CD4-positive, CD25-positive, alpha-beta regulatory T cell (primary cell): ENCODE results near the gene TBKBP1. TPM values are rescaled to one million over a fixed set of nuclear protein-coding genes. Genes with fewer than 3 reads are reported as not detected.

Source experiments
- ATAC-seq, 2 donors: fragments of 150-1000 bp; cut with Tn5 transposase; one replicate each; pipeline ENCODE4 v1.10.0; 2021; ENCODE audit warnings: low read depth in 2 of 2, moderate number of reproducible peaks in 2 of 2, moderate library complexity in 1 of 2
- DNase-seq, 3 donors: peaks; one replicate each; pipeline versions ENCODE4 v3.0.0 to v3.0.0-alpha.2; 2012 to 2022; ENCODE audit warnings: mixed read lengths in 1 of 3
- H3K27ac ChIP-seq: one replicate; pipeline ENCODE4 v1.7.0; 2013; ENCODE audit warnings: mild to moderate bottlenecking, low read length; ENCODE audit not compliant: insufficient read depth, poor library complexity, severe bottlenecking
- H3K27me3 ChIP-seq: one replicate; pipeline ENCODE4 v1.7.0; 2013; ENCODE audit warnings: low read length; ENCODE audit not compliant: control insufficient read depth, insufficient read depth
- H3K36me3 ChIP-seq: one replicate; pipeline ENCODE4 v1.7.0; 2013; ENCODE audit warnings: mild to moderate bottlenecking, low read length, moderate library complexity; ENCODE audit not compliant: control insufficient read depth, insufficient read depth
- H3K4me1 ChIP-seq: 2 replicates; pipeline ENCODE4 v1.7.0; 2013; ENCODE audit warnings: mild to moderate bottlenecking, low read length; ENCODE audit not compliant: insufficient read depth, control insufficient read depth, poor library complexity, severe bottlenecking
- H3K4me3 ChIP-seq: one replicate; pipeline ENCODE4 v1.7.0; 2013; ENCODE audit warnings: low read depth, mild to moderate bottlenecking, low read length, moderate library complexity
- H3K9me3 ChIP-seq, 2 experiments: 1 replicate in 1 of 2; 2 replicates in 1 of 2; pipeline ENCODE4 v1.7.0; 2013; ENCODE audit warnings: low read length in 2 of 2, mild to moderate bottlenecking in 1 of 2, moderate library complexity in 1 of 2; ENCODE audit not compliant: control insufficient read depth in 2 of 2
- H3K27ac Mint-ChIP-seq, 3 donors: one replicate each; pipeline ENCODE4 v1.8.0; 2020 to 2022; ENCODE audit warnings: mild to moderate bottlenecking in 3 of 3, mixed read lengths in 3 of 3, moderate library complexity in 2 of 3
- H3K27me3 Mint-ChIP-seq: one replicate; pipeline ENCODE4 v1.8.0; 2022; ENCODE audit warnings: mild to moderate bottlenecking, mixed read lengths
- H3K36me3 Mint-ChIP-seq: one replicate; pipeline ENCODE4 v1.8.0; 2020; ENCODE audit warnings: mixed read lengths
- H3K4me1 Mint-ChIP-seq, 4 donors: one replicate each; pipeline ENCODE4 v1.8.0; 2020 to 2022; ENCODE audit warnings: mixed read lengths in 4 of 4, mild to moderate bottlenecking in 1 of 4
- H3K4me3 Mint-ChIP-seq, 4 donors: one replicate each; pipeline ENCODE4 v1.8.0; 2020 to 2022; ENCODE audit warnings: mild to moderate bottlenecking in 4 of 4, mixed read lengths in 4 of 4, moderate library complexity in 3 of 4
- H3K9me3 Mint-ChIP-seq, 7 donors: one replicate each; pipeline ENCODE4 v1.8.0; 2020 to 2022; ENCODE audit warnings: mixed read lengths in 7 of 7, mild to moderate bottlenecking in 3 of 7, moderate library complexity in 2 of 7
- polyA plus RNA-seq, 4 donors: library from polyadenylated mRNA; unstranded; fragments of 300-500 nt; fragmentation: Illumina TruSeq; gene quantifications; one replicate each; pipeline ENCODE4 v1.2.3, GENCODE V29; 2021
- total RNA-seq: library from RNA; stranded (reverse); gene quantifications from one replicate; pipeline ENCODE4 v1.2.3, GENCODE V29; 2022

TBKBP1 gene
- total and polyA plus RNA-seq, 5 donors from 2014 or later = 0.11 to 6.1 (median 0.53) TPM

- Mint-ChIP-seq H3K9me3 (no peaks in the 10 kb centered on the region), H3K27me3 (peaks cover 5% of the 10 kb centered on the region), H3K36me3 (peaks cover under 1% of the 10 kb centered on the region), H3K4me3 (peak overlapping the region in 1 of 4 donors; percentile 22), H3K4me1 (peaks cover 4 to 49% (median 32%) of the 10 kb centered on the region in 4 donors), H3K27ac (peak overlapping the region in 2 of 3 donors; percentile 65 to 76)
- Histone ChIP-seq H3K27me3 (no peaks in the 10 kb centered on the region), H3K36me3 (no peaks in the 10 kb centered on the region), H3K4me1 (peaks cover 24% of the 10 kb centered on the region), H3K9me3 (no peaks in the 10 kb centered on the region), H3K4me3 (no peak overlapping the region), H3K27ac (no peak overlapping the region)
- ATAC-seq = no peak
- DNase-seq = peak in 1 of 3 donors; percentile 75
These were observed 20.9 kb downstream of the TBKBP1 start for GRCh38 chr17:47714773-47715396.

GRCh38 chr17:47715669-47716325 is 21.8 kb downstream of the TBKBP1 start:
- DNase-seq (no peak), ATAC-seq (no peak)
- H3K9me3 ChIP-seq = no peaks in the 10 kb centered on the region
- H3K4me1 Mint-ChIP-seq = peaks cover 4 to 58% (median 38%) of the 10 kb centered on the region in 4 donors
- H3K27ac Mint-ChIP-seq = peak overlapping the region in 1 of 3 donors; percentile 76
- H3K4me1 ChIP-seq = peaks cover 32% of the 10 kb centered on the region
- H3K36me3 Mint-ChIP-seq = no peaks in the 10 kb centered on the region
- no peaks in the 10 kb centered on the region for H3K36me3 ChIP-seq
- H3K4me3 ChIP-seq = no peak overlapping the region
- peak overlapping the region in 1 of 4 donors; percentile 22 for H3K4me3 Mint-ChIP-seq
- H3K27me3 Mint-ChIP-seq = peaks cover 14% of the 10 kb centered on the region
- no peak overlapping the region for H3K27ac ChIP-seq
- H3K27me3 ChIP-seq = no peaks in the 10 kb centered on the region
- no peaks in the 10 kb centered on the region for H3K9me3 Mint-ChIP-seq

GRCh38 chr17:47716375-47716774 is 22.4 kb downstream of the TBKBP1 start:
- no peak overlapping the region for H3K4me3 Mint-ChIP-seq
- Histone ChIP-seq H3K36me3 (no peaks in the 10 kb centered on the region), H3K4me3 (no peak overlapping the region), H3K27me3 (no peaks in the 10 kb centered on the region), H3K9me3 (no peaks in the 10 kb centered on the region), H3K4me1 (peaks cover 37% of the 10 kb centered on the region), H3K27ac (no peak overlapping the region)
- no peak for ATAC-seq
- no peaks in the 10 kb centered on the region for H3K9me3 Mint-ChIP-seq
- DNase-seq = no peak
- H3K27me3 Mint-ChIP-seq = peaks cover 16% of the 10 kb centered on the region
- H3K36me3 Mint-ChIP-seq = no peaks in the 10 kb centered on the region
- H3K27ac Mint-ChIP-seq = peak overlapping the region in 1 of 3 donors; percentile 41
- peaks cover 4 to 63% (median 42%) of the 10 kb centered on the region in 4 donors for H3K4me1 Mint-ChIP-seq

- no peak overlapping the region for H3K27ac ChIP-seq
- H3K27ac Mint-ChIP-seq = peak overlapping the region in 1 of 3 donors; percentile 12
- H3K36me3 ChIP-seq = no peaks in the 10 kb centered on the region
- peak overlapping the region in 1 of 4 donors; percentile 21 for H3K4me3 Mint-ChIP-seq
- H3K36me3 Mint-ChIP-seq = no peaks in the 10 kb centered on the region
- DNase-seq = no peak
- peaks cover 22% of the 10 kb centered on the region for H3K27me3 Mint-ChIP-seq
- H3K27me3 ChIP-seq = no peaks in the 10 kb centered on the region
- no peak for ATAC-seq
- no peaks in the 10 kb centered on the region for H3K9me3 Mint-ChIP-seq
- peaks cover 4 to 71% (median 47%) of the 10 kb centered on the region in 4 donors for H3K4me1 Mint-ChIP-seq
- H3K4me1 ChIP-seq = peaks cover 46% of the 10 kb centered on the region
- no peaks in the 10 kb centered on the region for H3K9me3 ChIP-seq
- no peak overlapping the region for H3K4me3 ChIP-seq
These were observed 23.3 kb downstream of the TBKBP1 start for GRCh38 chr17:47717261-47717697.

GRCh38 chr17:47717979-47718621 is 24.1 kb downstream of the TBKBP1 start:
- no peak for ATAC-seq
- Mint-ChIP-seq H3K4me3 (peak overlapping the region in 1 of 4 donors; percentile 21), H3K9me3 (no peaks in the 10 kb centered on the region), H3K4me1 (peaks cover 4 to 71% (median 51%) of the 10 kb centered on the region in 4 donors), H3K27me3 (peaks cover 28% of the 10 kb centered on the region), H3K27ac (peak overlapping the region in 2 of 3 donors; percentile 12 to 66), H3K36me3 (no peaks in the 10 kb centered on the region)
- no peaks in the 10 kb centered on the region for H3K9me3 ChIP-seq
- H3K27ac ChIP-seq = no peak overlapping the region
- H3K4me3 ChIP-seq = no peak overlapping the region
- no peak for DNase-seq
- peaks cover 47% of the 10 kb centered on the region for H3K4me1 ChIP-seq
- H3K36me3 ChIP-seq = no peaks in the 10 kb centered on the region
- H3K27me3 ChIP-seq = no peaks in the 10 kb centered on the region

- Histone ChIP-seq H3K4me3 (no peak overlapping the region), H3K4me1 (peaks cover 47% of the 10 kb centered on the region), H3K9me3 (no peaks in the 10 kb centered on the region), H3K27me3 (no peaks in the 10 kb centered on the region), H3K27ac (no peak overlapping the region), H3K36me3 (no peaks in the 10 kb centered on the region)
- H3K4me3 Mint-ChIP-seq = peak overlapping the region in 2 of 4 donors; percentile 4 to 61
- ATAC-seq = no peak
- H3K27me3 Mint-ChIP-seq = peaks cover 28% of the 10 kb centered on the region
- peaks cover 4 to 72% (median 51%) of the 10 kb centered on the region in 4 donors for H3K4me1 Mint-ChIP-seq
- no peaks in the 10 kb centered on the region for H3K9me3 Mint-ChIP-seq
- H3K27ac Mint-ChIP-seq = peak overlapping the region; percentile 8 to 50 (median 40)
- DNase-seq = no peak
- H3K36me3 Mint-ChIP-seq = no peaks in the 10 kb centered on the region
These were observed 24.9 kb downstream of the TBKBP1 start for GRCh38 chr17:47718634-47719405.

GRCh38 chr17:47719411-47720152 is 25.6 kb downstream of the TBKBP1 start:
- no peaks in the 10 kb centered on the region for H3K36me3 ChIP-seq
- H3K4me3 ChIP-seq = no peak overlapping the region
- DNase-seq (peak in 1 of 3 donors; percentile 68), ATAC-seq (peak; percentile 26 to 32)
- peaks cover 45% of the 10 kb centered on the region for H3K4me1 ChIP-seq
- H3K27me3 ChIP-seq = no peaks in the 10 kb centered on the region
- peaks cover 28% of the 10 kb centered on the region for H3K27me3 Mint-ChIP-seq
- H3K9me3 ChIP-seq = no peaks in the 10 kb centered on the region
- H3K4me1 Mint-ChIP-seq = peaks cover 4 to 65% (median 49%) of the 10 kb centered on the region in 4 donors
- H3K36me3 Mint-ChIP-seq = no peaks in the 10 kb centered on the region
- H3K27ac Mint-ChIP-seq = peak overlapping the region in 1 of 3 donors; percentile 50
- peak overlapping the region in 3 of 4 donors; percentile 21 to 61 (median 56) for H3K4me3 Mint-ChIP-seq
- H3K27ac ChIP-seq = no peak overlapping the region
- no peaks in the 10 kb centered on the region for H3K9me3 Mint-ChIP-seq
